SK-N-MC (cell line): ENCODE data around the gene SLC10A7.

Experiments
- EZH2 ChIP-seq: fragments of 200-600 bp; sonication (generic); IDR thresholded peaks from one replicate; pipeline ENCODE4 v1.6.1; 2017; ENCODE audit warnings: antibody characterized with exemption
- POLR2AphosphoS5 ChIP-seq: IDR thresholded peaks from 2 replicates; pipeline ENCODE4 v1.6.1; 2012; ENCODE audit warnings: mild to moderate bottlenecking, low read depth, low read length, borderline replicate concordance

- no peak for TF ChIP-seq POLR2AphosphoS5
- TF ChIP-seq EZH2, result no peak
These were observed 206.6 kb downstream of the SLC10A7 start for GRCh38 chr4:146315184-146315583.
